Stimulated activated CD8-positive, alpha-beta memory T cell treated with anti-CD3 and anti-CD28 coated beads, Interleukin-12 subunit alpha, Interleukin-12 subunit beta, amount 100 ng/mL, for 24 hours (primary cell): Measurements from ENCODE around the gene SYTL3.
"Not testable (repeated sequence)": the region's sequence is repeated elsewhere in the genome, so short reads cannot be mapped to it uniquely, and the experiment has no call there.

Experiments
- DNase-seq: peaks from one replicate; pipeline ENCODE4 v3.0.0-alpha.2; 2020; ENCODE audit errors: extremely low read depth

Gene SYTL3, protein sequence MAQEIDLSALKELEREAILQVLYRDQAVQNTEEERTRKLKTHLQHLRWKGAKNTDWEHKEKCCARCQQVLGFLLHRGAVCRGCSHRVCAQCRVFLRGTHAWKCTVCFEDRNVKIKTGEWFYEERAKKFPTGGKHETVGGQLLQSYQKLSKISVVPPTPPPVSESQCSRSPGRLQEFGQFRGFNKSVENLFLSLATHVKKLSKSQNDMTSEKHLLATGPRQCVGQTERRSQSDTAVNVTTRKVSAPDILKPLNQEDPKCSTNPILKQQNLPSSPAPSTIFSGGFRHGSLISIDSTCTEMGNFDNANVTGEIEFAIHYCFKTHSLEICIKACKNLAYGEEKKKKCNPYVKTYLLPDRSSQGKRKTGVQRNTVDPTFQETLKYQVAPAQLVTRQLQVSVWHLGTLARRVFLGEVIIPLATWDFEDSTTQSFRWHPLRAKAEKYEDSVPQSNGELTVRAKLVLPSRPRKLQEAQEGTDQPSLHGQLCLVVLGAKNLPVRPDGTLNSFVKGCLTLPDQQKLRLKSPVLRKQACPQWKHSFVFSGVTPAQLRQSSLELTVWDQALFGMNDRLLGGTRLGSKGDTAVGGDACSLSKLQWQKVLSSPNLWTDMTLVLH

DNA sequence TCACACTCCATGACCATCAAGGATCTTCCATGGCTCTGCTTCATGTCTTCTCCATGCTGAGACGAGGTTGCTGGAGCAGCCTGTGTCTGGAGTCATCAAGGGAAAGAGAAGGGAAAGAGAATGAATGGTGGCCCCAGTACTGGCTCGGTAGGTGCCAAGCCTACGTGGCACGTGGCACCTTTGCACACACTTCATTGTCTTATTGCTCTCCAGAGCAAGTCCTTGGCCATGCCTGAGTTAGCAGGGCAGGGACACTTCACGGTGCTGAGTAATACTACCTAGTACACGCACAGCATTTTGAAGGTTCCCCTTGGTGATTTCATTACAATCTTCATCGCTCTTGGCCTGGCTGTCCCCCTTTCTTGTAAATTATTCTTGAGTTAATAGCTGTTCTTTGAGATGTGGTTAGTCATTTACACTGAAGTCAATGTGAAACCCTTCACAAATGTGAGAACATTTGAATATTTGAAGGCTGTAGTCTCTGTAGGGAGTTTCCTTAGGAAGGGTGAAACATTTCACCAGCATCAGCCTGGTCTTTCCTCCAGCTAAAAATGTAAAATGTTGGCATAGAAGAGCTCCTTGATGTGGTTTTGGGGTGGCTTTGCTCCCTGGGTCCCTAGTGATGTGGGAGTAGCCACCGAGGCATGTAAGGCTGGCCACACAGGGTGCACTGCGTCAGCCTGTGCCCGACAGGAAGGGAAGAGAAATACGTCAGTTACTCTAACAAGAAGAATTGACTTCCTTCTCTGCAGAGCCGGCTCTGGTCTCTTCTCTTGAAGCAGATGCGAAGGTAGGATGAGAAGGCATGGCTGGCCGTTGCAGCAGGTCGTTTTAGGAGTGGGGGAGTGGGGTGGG, at the start of gene SYTL3:
Gene SYTL3 (plus strand): TSS at position 766 of the 855 bp plus-strand sequence. CDS start 13,215 bp downstream, outside the sequence.
- peak; percentile 61 for DNase-seq

DNA sequence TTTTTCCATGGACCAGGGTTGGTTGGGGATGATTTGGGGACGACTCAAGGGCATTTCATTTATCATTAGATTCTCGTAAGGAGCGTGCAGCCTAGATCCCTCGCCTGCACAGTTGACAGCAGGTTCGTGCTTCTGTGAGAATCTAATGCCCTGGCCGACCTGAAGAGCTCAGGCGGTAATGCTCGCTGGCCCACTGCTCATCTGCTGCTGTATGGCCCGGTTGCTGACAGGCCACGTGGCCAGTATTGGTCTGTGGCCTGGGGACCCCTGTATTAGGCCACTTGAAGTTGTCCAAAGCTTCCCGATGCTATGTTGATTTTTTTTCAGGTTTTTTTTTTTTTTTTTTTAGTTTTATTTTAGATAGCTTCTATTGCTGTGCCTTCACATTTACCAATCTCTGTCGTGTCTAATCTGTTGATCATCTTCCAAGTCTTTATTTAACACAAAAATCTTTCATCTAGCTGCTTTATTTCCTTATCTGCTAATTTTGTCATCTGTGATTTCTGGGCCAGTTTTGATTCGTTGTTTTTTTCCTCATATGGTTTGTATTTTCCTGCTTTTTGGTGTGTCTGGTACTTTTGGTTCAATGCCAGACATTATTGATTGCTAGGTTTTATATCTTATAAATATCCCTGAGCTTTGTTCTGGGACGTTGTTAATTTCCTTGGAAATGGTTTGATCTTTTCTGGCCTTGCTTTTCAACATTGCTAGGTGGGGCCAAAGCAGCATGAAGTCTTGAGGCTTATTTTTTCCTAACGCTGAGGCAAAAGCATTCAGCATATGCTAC, 46.4 kb upstream of the SYTL3 start:
- no peak for DNase-seq

DNA sequence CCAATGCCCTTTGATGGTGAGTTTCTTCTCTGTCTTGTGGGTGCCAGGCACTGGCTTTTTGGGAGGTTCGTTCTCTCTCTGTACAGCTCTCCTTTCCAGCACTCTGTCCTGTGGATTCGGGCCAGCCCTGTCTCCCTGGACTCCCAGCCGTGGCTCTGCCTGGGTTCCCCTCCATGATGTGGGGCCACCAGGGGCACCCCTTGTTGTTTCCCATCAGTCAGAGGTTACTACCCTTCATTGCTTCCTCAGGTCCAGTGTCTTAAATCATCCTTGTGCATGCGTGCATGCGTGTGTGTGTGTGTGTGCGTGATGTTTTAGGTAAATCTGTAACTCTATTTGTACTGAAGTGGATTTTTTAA, 45.8 kb upstream of the SYTL3 start:
- no peak for DNase-seq

DNA sequence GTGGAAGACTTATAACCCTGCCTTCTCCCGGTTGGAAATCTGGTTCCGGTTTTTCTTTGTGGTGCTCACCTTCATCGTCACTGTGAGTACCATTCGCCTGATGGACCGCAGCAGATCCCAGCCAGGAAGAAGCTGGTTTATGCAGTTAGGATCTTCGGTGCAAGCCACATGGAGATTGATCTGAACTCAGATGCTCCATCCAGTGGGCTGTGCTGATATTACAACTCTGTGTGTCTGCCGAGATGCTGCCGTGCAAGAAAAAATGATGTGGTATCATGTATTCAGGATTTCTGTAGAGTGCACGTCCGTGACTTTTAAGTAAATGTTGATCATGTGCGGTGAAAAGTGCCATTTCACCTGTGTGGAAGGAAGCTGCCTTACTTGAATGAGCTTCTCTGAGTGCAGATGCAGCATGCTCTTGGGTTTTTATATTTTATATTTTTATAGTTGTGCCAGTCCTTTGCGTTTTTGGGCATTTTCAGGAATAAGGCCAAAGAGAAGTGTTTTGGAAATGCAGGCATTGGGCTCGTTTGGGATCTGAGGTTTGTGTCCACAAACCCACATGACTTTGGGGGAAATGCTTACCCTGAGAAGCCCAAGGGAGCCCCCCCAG, 44.5 kb upstream of the SYTL3 start:
- peak; percentile 5 for DNase-seq

DNA sequence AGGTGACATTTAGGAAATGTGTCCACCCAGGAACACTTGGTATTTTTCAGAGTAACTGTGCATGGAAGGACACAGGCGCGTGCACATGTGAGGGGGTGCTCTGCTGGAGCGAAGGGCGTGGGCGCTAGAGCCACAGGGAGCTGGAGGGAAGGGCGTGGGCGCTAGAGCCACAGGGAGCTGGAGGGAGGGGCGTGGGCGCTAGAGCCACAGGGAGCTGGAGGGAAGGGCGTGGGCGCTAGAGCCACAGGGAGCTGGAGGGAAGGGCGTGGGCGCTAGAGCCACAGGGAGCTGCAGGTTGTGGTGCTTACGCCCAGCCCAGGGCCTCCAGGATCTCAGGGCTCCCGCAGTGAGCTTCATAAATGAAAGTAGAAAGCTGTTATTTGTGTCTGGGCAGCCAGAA, 43.8 kb upstream of the SYTL3 start:
- not testable (repeated sequence) for DNase-seq

DNA sequence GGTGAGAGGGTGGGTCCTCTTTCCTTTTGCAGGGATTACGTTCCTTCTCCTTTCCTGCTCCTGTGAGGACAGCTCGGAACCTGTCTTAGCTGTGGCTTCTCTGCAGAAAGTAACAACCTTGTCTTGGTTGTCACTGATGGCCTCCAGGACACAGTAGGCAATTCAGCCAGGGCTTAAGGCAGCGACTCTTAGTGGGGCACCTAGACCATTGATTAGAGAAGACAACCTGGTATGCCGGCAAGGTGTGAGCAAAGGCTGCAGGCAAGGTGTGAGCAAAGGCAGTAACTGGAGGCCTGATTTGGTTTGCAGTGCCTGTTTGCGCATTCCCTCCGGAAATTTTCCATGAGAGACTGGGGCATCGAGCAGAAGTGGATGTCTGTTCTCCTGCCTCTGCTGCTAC, 42.9 kb upstream of the SYTL3 start:
- no peak for DNase-seq

DNA sequence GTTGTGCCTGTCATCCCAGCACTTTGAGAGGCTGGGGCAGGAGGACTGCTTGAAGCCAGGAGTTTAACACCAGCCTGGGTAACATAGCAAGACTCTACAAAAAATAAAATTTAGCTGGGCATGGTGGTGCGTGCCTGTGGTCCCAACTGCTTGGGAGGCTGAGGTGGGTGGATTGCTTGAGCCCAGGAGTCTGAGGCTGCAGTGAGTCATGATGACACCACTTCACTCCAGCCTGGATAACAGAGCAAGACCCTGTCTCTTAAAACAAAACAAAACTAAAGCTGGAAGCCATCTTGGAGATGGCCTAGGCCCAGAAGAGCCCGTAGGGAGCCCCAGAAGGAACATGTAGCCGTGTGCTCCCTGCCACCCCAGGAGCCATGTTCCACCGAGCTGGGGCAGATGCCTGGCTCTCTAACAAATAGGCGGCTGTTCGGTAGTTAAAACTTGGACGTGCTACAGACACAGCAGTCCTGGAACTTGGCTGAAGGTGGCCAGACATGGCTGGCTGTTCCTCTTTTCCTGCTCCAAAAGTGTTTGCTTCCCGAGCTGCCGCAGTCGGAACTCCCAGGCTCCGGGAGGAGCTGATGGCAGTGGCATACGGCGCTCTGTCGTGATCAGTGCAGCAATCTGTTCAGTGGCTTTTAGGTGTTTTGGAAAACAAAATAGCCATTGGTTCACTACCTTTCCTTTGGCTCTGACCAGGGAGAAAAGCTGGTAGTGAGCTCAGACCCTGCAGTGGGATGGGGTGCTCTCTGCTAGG, 42.3 kb upstream of the SYTL3 start:
- DNase-seq: no peak

DNA sequence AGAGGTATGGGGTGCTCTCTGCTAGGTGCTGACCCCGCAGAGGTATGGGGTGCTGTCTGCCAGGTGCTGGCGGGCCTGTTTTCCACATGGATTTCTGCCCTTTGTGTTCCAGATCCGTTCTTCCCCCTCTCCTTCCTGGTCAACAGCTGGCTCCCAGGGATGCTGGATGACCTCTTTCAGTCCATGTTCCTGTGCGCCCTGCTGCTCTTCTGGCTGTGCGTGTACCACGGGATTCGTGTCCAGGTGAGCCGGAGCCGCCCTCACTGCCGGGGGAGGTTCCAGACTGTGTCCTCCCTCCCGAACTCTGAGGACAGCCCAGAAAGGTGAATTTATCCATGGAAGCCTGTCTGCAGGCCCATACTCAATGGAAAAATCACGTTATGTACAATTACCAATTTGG, 41.6 kb upstream of the SYTL3 start:
- no peak for DNase-seq

DNA sequence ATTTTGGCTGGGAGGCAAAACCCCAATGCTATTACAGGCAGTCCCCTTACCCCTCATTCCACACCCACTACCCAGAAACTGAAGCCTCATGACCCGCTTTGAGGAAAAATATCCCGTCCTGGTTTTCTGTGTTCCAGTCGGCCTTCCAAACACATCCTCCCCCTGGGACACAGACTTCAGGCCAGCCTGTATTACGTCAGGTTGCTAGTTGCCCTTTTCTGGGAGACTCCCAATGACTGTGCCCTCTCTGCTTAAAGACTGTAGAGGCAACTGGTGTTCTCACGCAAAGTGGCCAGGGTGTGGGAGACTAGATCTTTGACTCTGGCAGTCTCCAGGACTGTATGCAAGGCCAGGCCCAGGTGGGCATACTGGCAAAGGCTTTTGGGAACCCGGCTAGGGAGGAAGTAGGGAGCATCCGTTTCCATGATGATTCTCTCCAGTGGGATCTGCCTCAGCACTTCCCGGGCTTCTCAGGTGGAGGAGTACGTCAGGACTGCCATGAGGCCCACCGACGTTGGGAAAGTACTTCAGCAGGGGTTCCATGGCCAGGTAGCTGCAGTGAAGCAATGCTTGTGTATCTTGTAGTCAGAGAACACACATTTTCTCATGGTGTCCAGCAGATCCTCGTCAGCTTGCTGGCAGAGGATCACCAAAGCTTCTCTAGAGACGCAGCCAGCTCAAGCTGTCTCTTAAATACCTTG, 40.2 kb upstream of the SYTL3 start:
- DNase-seq: no peak

DNA sequence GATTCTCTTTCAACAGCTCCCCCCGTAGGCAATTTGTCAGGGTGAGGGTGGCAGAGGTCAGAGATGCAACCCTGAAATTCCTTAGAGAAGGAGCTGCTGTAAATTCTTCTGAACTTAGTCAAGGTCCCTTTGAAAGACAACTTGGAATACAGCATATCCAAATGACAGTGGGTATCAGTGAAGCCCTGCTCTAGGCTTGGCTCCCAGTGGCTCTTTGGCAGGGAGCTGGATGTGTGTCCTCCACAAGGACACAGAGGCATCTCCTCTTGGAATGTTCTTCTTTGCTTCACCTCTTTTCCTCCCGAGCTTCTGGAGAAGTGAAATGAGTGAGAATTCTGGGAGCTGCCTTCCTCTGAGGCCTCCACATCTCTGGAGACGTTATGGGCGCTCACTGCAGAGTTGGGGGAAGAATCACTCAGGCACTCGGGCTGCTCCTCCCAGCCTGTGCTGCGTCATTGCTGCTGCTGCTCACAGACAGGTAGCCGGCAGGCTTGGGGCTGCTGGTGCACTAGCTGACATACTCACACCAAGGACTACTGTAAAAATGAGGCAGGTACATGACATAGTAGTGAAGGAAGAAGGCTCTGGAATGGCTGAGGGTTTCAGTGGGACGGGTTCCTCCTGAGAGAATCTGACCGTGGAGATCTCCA, 39.4 kb upstream of the SYTL3 start:
- DNase-seq: no peak

DNA sequence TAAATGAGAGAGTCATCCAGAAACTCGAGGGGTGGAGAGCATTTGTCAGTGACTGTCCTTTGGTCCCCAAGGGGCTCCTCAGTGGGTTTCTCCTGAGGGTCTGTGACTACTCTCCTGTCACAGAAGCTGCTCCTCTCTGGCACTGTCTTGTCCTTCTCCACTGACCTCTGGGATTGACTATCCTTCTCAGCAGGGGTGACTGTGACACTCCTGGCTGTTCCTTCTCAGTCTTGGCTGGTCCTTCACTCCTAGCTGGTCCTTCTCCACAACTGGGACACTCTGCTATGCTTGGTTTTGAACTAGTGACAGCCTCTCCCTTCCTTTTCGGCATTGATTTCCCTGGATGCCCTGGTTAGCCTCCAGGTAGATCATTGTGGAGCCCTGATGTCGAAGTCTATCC, 38.8 kb upstream of the SYTL3 start:
- no peak for DNase-seq

DNA sequence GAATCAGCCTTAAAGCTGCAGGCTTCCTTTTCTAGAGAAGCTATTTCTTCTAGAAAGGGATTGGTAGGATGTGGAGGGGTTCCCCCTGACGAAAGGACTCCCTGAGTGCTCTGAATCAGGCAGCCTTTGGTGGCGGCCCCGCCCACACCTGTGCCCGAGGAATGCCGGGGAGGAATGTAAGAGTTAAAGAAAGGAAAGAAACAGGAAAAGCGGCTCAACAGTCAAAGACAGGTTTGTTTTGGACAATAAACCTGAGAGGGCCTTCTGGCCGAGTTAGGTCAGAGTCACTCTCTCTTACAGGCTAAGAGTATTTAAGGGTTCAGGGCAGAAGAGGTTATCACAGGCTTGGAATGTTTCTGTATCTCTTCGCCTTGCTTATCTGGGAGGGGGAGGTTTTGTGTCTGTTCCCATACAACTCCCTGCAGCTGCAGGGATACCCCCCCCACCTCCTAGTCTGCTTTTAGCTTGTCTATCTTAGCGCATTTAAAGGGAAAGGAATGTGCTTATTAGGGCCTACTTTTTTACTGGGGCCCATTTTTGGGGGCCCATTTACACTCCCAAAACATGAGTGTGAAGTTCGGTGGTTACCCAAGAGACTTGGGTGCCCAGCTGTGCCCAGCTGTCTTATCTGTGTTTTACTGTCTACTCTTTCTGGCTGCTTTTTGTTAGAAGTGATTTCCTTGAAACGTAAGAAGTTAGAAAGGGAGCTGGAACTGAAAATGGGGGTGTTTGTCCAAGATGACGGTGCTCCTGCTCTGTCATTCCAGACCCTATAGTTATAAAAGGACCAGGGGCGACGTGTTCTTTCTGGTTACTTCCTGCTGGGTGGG, 38.1 kb upstream of the SYTL3 start:
- DNase-seq: no peak

DNA sequence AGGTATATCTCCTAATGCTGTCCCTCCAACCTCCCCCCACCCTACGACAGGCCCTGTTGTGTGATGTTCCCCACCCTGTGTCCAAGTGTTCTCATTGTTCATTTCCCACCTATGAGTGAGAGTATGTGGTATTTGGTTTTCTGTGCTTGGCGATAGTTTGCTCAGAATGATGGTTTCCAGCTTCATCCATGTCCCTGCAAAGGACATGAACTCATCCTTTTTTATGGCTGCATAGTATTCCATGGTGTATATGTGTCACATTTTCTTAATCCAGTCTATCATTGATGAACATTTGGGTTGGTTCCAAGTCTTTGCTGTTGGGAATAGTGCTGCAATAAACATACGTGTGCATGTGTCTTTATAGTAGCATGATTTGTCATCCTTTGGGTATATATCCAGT, 35.2 kb upstream of the SYTL3 start:
- not testable (repeated sequence) for DNase-seq

DNA sequence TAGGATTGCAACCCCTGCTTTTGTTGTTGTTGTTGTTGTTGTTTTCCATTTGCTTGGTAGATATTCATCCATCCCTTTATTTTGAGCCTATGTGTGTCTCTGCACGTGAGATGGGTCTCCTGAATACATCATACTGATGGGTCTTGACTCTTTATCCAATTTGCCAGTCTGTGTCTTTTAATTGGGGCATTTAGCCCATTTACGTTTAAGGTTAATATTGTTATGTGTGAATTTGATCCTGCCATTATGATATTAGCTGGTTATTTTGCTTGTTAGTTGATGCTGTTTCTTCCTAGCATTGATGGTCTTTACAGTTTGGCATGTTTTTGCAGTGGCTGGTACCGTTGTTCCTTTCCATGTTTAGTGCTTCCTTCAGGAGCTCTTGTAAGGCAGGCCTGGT, 31.6 kb upstream of the SYTL3 start:
- DNase-seq: not testable (repeated sequence)

DNA sequence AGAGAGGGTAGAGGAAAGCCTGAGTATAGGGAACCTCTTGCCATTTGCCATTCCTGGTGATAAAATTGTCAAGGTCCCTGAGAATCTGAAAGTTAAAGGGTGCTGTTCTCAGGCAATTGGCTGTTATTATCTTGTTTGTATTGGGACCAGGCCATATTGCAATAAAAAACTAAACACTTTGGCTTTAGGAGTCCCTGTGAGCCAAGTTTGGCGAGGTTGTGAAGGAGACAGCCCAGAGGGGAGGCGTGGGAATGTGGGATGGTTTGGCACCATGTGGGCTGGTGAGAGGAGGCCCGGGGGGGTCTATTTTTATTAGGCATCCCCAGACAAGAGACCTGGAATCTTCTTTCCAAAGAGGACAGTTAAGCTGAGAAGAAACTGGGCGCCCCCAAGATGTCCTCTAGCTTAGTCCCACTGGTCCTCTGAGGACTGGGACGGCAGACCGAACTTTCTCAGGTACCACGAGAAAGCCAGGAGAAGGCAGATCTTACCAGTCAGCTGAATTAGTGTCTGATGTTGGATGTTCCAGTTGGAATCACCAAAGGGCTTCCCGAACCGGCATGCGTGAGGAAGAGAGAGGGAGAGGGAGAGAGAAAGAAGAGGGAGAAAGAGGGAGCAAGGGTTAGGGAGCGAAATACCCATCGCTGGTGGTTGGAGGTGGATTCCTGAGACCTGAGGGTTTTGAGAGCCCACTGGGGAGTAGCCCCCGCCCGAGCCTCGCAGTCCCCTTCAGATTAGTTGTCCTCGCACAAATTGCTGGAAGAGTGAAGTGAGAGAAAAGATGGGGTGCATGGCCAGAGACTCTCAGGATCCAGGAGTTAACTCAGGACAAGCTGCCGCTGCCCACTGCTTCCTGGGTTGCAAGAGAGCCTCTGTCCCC, 29.7 kb upstream of the SYTL3 start:
- DNase-seq: no peak

DNA sequence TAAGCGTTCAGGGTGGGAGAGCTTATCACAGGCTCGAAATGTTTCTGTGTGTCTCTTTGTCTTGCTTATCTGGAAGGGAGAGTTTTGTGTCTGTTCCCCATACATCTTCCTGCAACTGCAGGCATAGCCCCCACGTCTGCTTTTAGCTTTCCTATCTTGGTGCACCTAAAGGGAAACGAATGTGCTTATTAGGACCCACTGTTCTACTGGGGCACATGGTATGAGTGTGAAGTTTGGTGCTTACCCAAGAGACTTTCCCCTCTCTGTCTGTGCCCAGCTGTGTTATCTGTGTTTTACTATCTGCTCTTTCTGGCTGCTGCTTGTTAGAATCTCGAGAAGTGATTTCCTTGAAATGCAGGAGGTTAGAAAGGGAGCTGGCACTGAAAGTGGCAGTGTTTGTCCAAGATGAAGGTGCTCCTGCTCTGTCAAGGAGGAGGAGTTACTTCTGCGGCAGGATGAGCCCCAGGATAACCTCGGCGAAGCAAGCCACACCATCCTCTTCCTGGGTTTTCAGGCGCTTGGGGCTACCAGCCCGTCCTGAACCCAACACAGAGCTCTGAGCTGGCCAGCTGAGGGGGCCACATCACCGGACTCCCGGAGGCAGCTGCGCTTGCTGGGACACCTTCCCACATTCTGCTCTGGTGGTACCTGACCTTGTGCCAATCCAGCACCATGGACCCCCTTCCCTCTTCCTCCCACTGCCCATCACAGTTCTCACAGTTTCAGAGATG, 28.7 kb upstream of the SYTL3 start:
- DNase-seq: no peak
